Brain microvascular endothelial cell (primary cell): ENCODE results near the gene LPAR4.

ENCODE experiments used
- DNase-seq: peaks from one replicate; pipeline ENCODE4 v3.0.0-alpha.2; 2020
- H3K27ac ChIP-seq: fragments of 250-450 bp; sonication (Bioruptor Pico); 2 replicates; pipeline ENCODE4 v1.5.1; 2020; ENCODE audit warnings: mild to moderate bottlenecking, moderate library complexity
- H3K27me3 ChIP-seq: fragments of 250-450 bp; sonication (Bioruptor Pico); replicated peaks from 2 replicates; pipeline ENCODE4 v1.5.1; 2020; ENCODE audit warnings: mild to moderate bottlenecking
- H3K36me3 ChIP-seq: fragments of 250-450 bp; sonication (Bioruptor Pico); replicated peaks from 2 replicates; pipeline ENCODE4 v1.5.1; 2020; ENCODE audit warnings: mild to moderate bottlenecking
- H3K4me3 ChIP-seq: 2 replicates; pipeline ENCODE4 v1.5.1; 2011; ENCODE audit warnings: low read depth, mild to moderate bottlenecking, control low read depth, low read length, moderate library complexity
- CTCF ChIP-seq: IDR thresholded peaks from 2 replicates; pipeline ENCODE4 v1.5.1; 2011; ENCODE audit warnings: low read depth, mild to moderate bottlenecking, moderate library complexity, low read length, control low read depth, inconsistent platforms; ENCODE audit errors: missing control alignments
- in situ Hi-C: cut with HindIII; loops from 2 replicates; pipeline ENCODE4 v1.10.0; 2017; ENCODE audit warnings: low sequenced_read_pairs, low pct_ligation_motif_present

LPAR4 gene

GRCh38 chrX:78712336-78712735, 35.2 kb upstream of the LPAR4 start:
- TF ChIP-seq CTCF, result no peak
- in situ Hi-C loops, result no loop called here
- Histone ChIP-seq H3K27ac (no peak overlapping the region), H3K27me3 (no peaks in the 10 kb centered on the region), H3K36me3 (no peaks in the 10 kb centered on the region), H3K4me3 (no peak overlapping the region)
- no peak for DNase-seq

DNA sequence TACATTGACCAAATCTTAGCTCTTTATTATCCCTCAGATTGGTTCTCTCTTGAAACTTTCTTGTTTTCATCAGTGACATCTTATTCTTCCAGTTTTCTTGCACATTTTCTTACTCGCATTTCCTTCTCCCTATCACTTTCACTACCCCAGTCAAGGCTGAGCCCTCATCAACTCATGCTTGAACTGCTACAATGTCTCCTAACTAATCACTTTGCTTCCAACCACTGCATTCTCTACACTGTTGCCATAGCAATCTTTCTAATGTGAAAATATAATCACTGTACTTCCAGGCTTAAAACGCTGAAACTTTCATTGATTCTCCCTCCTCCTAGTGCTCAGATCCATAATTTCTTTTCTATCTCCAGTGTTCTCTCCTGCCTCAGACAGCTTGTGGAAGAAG, 22.2 kb upstream of the LPAR4 start:
- Histone ChIP-seq H3K27me3 (no peaks in the 10 kb centered on the region), H3K27ac (no peak overlapping the region), H3K36me3 (no peaks in the 10 kb centered on the region), H3K4me3 (no peak overlapping the region)
- no peak for TF ChIP-seq CTCF
- DNase-seq, result no peak
- in situ Hi-C loops, result no loop called here

DNA sequence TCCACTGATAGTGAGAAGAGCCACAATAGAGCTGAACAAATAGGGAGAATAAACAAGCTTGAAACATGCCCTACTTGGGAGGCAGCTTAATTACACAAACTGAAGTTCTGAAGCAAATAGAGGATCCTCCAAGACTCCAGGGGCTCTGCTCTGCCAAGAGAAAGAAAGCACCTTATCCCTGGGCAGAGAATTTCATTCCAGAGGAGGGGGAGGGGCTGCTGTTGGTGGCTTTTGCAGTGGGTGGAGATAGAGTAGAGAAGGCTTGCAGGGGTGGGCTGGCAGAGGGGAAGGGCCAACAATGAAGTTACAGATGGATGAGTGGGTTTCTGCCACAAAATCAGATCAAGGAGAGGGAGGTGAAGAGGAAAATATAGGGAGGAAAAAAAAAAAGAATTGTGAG, 1.0 kb upstream of the LPAR4 start:
- Histone ChIP-seq H3K36me3 (no peaks in the 10 kb centered on the region), H3K27me3 (no peaks in the 10 kb centered on the region), H3K27ac (no peak overlapping the region), H3K4me3 (no peak overlapping the region)
- in situ Hi-C loops, result no loop called here
- TF ChIP-seq CTCF, result no peak
- no peak for DNase-seq

- in situ Hi-C loops, result no loop called here
- peak overlapping the region; percentile 54 for H3K4me3 ChIP-seq
- H3K27ac ChIP-seq, result no peak overlapping the region
- no peak for DNase-seq
- H3K36me3 ChIP-seq, result no peaks in the 10 kb centered on the region
- H3K27me3 ChIP-seq, result no peaks in the 10 kb centered on the region
- no peak for TF ChIP-seq CTCF
Observed at GRCh38 chrX:78747971-78748370, 451 bp downstream of the LPAR4 start.

GRCh38 chrX:78748846-78749245, 1.3 kb downstream of the LPAR4 start:
- in situ Hi-C loops, result no loop called here
- H3K27me3 ChIP-seq, result no peaks in the 10 kb centered on the region
- H3K36me3 ChIP-seq, result no peaks in the 10 kb centered on the region
- no peak for TF ChIP-seq CTCF
- no peak overlapping the region for H3K27ac ChIP-seq
- H3K4me3 ChIP-seq, result no peak overlapping the region
- DNase-seq, result no peak

DNA sequence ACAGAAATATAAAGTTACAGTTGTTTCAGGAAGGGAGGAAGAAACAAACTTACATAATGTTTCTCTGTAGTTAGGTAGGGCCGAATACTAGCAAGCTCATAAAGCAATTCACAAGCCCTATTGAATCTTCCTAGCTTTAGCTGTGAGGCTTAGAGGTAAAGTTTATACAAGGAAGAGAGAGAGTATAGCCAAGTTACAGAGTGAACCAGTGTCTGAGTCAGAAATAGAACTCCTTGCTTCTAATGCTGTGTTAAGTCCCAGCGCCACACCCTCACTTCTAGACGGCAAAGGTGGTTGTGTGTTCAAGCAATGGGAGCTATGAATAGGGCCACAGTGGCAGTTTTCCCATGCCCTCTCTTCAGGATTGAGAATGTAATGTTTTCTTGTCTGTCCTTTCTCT, 6.1 kb downstream of the LPAR4 start:
- H3K4me3 ChIP-seq, result no peak overlapping the region
- no peaks in the 10 kb centered on the region for H3K36me3 ChIP-seq
- TF ChIP-seq CTCF, result no peak
- DNase-seq, result no peak
- H3K27ac ChIP-seq, result no peak overlapping the region
- in situ Hi-C loops, result no loop called here
- H3K27me3 ChIP-seq, result no peaks in the 10 kb centered on the region
